KMS-11 (cell line): ENCODE measurements around the gene ATP8B1.

Experiments used
- H2AFZ ChIP-seq: fragments of 200-600 bp; sonication (generic); 2 replicates; pipeline ENCODE4 v1.6.1; 2016; ENCODE audit warnings: antibody characterized with exemption, mixed run types, low read depth
- H3K27ac ChIP-seq: fragments of 200-600 bp; sonication (generic); 2 replicates; pipeline ENCODE4 v1.6.1; 2016; ENCODE audit warnings: mild to moderate bottlenecking, mixed run types
- H3K27me3 ChIP-seq: fragments of 200-600 bp; sonication (generic); 2 replicates; pipeline ENCODE4 v1.6.1; 2017; ENCODE audit warnings: mild to moderate bottlenecking, low read depth, mixed run types, moderate library complexity; ENCODE audit not compliant: insufficient read depth
- H3K36me3 ChIP-seq: fragments of 200-600 bp; sonication (generic); 2 replicates; pipeline ENCODE4 v1.6.1; 2017; ENCODE audit warnings: mild to moderate bottlenecking, mixed run types; ENCODE audit not compliant: insufficient read depth
- H3K4me1 ChIP-seq: fragments of 200-600 bp; sonication (generic); 2 replicates; pipeline ENCODE4 v1.6.1; 2016; ENCODE audit warnings: mild to moderate bottlenecking, low read depth, mixed run types; ENCODE audit not compliant: poor library complexity, severe bottlenecking
- H3K4me2 ChIP-seq: fragments of 200-600 bp; sonication (generic); 2 replicates; pipeline ENCODE4 v1.7.0; 2016; ENCODE audit warnings: mild to moderate bottlenecking, mixed run types
- H3K4me3 ChIP-seq: fragments of 200-600 bp; sonication (generic); IDR thresholded peaks from 2 replicates; pipeline ENCODE4 v1.6.1; 2017; ENCODE audit warnings: low read depth, low read length, mixed read lengths; ENCODE audit not compliant: insufficient read depth
- H3K79me2 ChIP-seq: fragments of 200-600 bp; sonication (generic); 2 replicates; pipeline ENCODE4 v1.6.1; 2016; ENCODE audit warnings: low read depth, mixed run types; ENCODE audit not compliant: insufficient read depth
- H3K9ac ChIP-seq: fragments of 200-600 bp; sonication (generic); 2 replicates; pipeline ENCODE4 v1.6.1; 2016; ENCODE audit warnings: mild to moderate bottlenecking, mixed run types
- H4K20me1 ChIP-seq: fragments of 200-600 bp; sonication (generic); 2 replicates; pipeline ENCODE4 v1.6.1; 2016; ENCODE audit warnings: mild to moderate bottlenecking, mixed run types; ENCODE audit not compliant: insufficient read depth
- TF ChIP-seq, protein P1 (sequence below): fragments of 200-600 bp; sonication (generic); conservative IDR thresholded peaks from 2 replicates; pipeline ENCODE4 v1.6.1; 2017; ENCODE audit warnings: low read depth, mild to moderate bottlenecking, antibody characterized with exemption, low read length, moderate library complexity, mixed read lengths

Gene ATP8B1

GRCh38 chr18:57845605-57846074 lies 42.5 kb upstream of the ATP8B1 start:
- Histone ChIP-seq H3K36me3 (no peaks in the 10 kb centered on the region), H3K27me3 (no peaks in the 10 kb centered on the region), H3K4me2 (no peak overlapping the region), H3K4me3 (no peak overlapping the region), H3K27ac (no peak overlapping the region), H2AFZ (no peak overlapping the region), H3K79me2 (no peaks in the 10 kb centered on the region), H3K9ac (no peak overlapping the region), H4K20me1 (no peaks in the 10 kb centered on the region), H3K4me1 (no peaks in the 10 kb centered on the region)
- TF ChIP-seq, protein P1, sequence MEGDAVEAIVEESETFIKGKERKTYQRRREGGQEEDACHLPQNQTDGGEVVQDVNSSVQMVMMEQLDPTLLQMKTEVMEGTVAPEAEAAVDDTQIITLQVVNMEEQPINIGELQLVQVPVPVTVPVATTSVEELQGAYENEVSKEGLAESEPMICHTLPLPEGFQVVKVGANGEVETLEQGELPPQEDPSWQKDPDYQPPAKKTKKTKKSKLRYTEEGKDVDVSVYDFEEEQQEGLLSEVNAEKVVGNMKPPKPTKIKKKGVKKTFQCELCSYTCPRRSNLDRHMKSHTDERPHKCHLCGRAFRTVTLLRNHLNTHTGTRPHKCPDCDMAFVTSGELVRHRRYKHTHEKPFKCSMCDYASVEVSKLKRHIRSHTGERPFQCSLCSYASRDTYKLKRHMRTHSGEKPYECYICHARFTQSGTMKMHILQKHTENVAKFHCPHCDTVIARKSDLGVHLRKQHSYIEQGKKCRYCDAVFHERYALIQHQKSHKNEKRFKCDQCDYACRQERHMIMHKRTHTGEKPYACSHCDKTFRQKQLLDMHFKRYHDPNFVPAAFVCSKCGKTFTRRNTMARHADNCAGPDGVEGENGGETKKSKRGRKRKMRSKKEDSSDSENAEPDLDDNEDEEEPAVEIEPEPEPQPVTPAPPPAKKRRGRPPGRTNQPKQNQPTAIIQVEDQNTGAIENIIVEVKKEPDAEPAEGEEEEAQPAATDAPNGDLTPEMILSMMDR = no peak

DNA sequence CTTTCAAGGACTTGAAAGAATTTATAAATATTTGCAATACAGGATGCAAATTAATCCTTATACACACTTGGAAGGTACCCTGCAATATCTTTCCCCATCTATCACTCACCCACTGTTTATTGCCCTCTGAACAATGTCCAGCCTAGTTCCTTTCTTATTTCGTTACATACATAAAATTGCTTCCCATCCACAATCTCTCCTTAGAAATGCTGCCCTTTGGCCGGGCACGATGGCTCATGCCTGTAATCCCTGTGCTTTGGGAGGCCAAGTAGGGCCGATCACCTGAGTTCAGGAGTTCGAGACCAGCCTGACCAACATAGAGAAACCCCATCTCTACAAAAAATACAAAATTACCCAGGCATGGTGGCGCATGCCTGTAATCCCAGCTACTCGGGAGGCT lies 41.2 kb upstream of the ATP8B1 start:
- H3K79me2 ChIP-seq = no peaks in the 10 kb centered on the region
- H3K9ac ChIP-seq = no peak overlapping the region
- no peak overlapping the region for H3K4me3 ChIP-seq
- H3K27ac ChIP-seq = no peak overlapping the region
- no peaks in the 10 kb centered on the region for H3K36me3 ChIP-seq
- H3K4me2 ChIP-seq = no peak overlapping the region
- TF ChIP-seq, protein P1 = no peak
- no peaks in the 10 kb centered on the region for H4K20me1 ChIP-seq
- H3K4me1 ChIP-seq = peaks cover 4% of the 10 kb centered on the region
- H3K27me3 ChIP-seq = no peaks in the 10 kb centered on the region
- H2AFZ ChIP-seq = no peak overlapping the region

DNA sequence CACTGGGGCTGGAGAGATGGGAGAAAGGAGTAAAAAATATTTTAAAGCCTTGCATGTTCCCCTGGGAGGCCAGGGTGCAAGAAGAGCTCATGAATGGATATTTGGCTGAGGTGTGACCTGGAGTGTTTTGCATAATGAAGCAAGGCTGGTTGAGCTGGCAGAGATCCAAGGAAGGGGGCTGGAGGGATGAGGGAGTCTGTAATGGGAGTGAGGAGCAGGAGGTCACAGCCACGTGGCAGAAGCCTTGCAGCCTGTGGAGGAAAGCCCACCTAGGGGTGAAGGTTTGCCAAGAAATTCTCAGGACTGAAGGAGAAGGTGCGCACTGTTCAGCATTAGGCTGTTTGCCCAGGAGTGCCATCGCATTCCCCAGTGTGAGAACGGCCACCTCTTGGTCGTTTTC lies 40.3 kb upstream of the ATP8B1 start:
- Histone ChIP-seq H3K79me2 (no peaks in the 10 kb centered on the region), H3K4me2 (no peak overlapping the region), H3K27ac (no peak overlapping the region), H4K20me1 (no peaks in the 10 kb centered on the region), H3K36me3 (no peaks in the 10 kb centered on the region), H3K4me1 (peaks cover 14% of the 10 kb centered on the region), H3K4me3 (no peak overlapping the region), H3K9ac (no peak overlapping the region), H3K27me3 (no peaks in the 10 kb centered on the region), H2AFZ (no peak overlapping the region)
- TF ChIP-seq, protein P1 = no peak

GRCh38 chr18:57841568-57841967 lies 38.5 kb upstream of the ATP8B1 start:
- H3K27me3 ChIP-seq = no peaks in the 10 kb centered on the region
- no peaks in the 10 kb centered on the region for H3K36me3 ChIP-seq
- no peaks in the 10 kb centered on the region for H4K20me1 ChIP-seq
- no peaks in the 10 kb centered on the region for H3K79me2 ChIP-seq
- H3K4me2 ChIP-seq = no peak overlapping the region
- no peak overlapping the region for H3K9ac ChIP-seq
- H3K4me3 ChIP-seq = no peak overlapping the region
- H3K27ac ChIP-seq = no peak overlapping the region
- no peak overlapping the region for H2AFZ ChIP-seq
- TF ChIP-seq, protein P1 = no peak
- H3K4me1 ChIP-seq = peaks cover 28% of the 10 kb centered on the region
